Body of pancreas (tissue), 4 donors: Measurements from ENCODE around the gene PPP1CA.

Experiments used
- CTCF ChIP-seq, 7 experiments: fragments of 450-650 bp in 4 of 7; fragments of 200-600 bp in 3 of 7; sonication (generic) in 3 of 7; IDR thresholded peaks; one replicate each; pipeline ENCODE4 v1.5.1; 2016 to 2019; ENCODE audit warnings: antibody characterized with exemption in 7 of 7
- POLR2A ChIP-seq, 3 donors: fragments of 450-650 bp; IDR thresholded peaks; one replicate each; pipeline ENCODE4 v1.6.1; 2016; ENCODE audit warnings: antibody characterized with exemption in 3 of 3, mild to moderate bottlenecking in 2 of 3

GRCh38 chr11:67368621-67369020 lies 33.0 kb downstream of the PPP1CA start:
- TF ChIP-seq POLR2A (IDR thresholded peaks at IDR 0.05), result no peak
- TF ChIP-seq CTCF (IDR thresholded peaks at IDR 0.05), result no peak
